HG03064 (cell line): ENCODE results near the gene DAG1.

Experiments
- ATAC-seq: cut with Tn5 transposase; IDR thresholded peaks from one replicate; pipeline ENCODE4 v1.9.1; 2021; ENCODE audit warnings: low read depth; ENCODE audit not compliant: unreplicated experiment

DAG1 gene

DNA sequence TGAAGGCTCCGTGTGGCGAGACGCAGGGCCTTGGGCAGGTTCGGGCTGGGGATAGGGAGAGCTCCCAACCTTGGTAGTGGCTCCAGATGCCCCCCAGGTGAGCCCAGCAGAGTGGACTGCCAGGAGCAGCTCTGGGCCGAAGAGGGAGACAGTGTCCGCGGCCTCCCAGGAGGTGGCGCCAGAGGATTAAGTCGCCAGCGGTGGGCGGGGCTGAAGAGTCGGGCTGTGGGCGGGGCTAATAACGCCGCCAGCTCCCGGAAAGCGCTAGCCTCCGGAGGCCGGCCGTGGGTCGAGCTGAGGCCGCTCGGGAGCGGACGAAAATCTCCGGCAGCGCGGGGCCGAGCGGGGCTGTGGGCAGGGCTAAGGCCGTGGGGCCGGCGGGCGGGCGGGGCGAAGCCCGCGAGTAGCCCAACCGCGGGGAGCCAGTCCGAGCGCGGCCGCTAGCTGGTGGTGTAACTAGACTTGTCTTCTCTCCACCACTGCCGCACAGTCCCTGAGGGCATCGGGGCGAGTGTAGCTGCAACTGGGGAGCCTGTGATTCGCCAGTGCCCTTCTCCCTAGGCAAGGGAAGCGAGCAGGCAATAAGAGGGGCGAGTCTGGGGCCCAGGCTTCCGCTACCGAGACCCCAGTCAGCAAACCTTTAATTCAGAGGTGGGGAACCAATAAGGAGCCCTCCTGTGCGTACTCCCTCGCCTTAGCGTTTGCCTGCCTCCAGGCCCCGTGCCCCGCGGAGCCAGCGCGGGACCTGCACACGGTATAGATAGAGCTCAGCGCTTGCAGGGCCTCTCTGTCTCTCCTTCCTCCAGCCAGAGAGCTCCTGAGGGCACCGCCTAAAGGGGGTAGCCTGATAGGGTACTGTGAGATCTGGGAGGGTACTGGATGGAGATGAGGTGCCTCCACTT lies 69.8 kb downstream of the DAG1 start:
- ATAC-seq: peak; percentile 86

DNA sequence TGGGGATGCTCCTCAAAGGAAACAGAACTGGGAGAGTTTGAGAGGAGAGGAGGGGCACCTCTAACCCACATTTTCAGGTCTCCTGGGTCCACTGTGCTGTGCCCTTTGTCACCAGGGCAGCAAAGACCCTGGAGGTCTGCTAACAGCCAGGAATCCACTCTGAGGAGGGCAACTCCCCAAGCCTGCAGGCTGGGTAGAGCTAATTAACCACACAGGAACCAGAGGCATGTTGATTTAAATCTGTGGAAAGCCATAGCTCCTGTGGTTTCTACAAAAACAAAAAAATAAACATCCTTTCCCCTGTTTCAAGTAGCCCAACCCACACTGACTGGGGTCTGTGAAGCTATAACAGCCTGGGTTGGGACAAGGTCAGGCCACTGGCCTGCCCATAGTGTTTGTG lies 82.0 kb downstream of the DAG1 start:
- ATAC-seq: no peak

DNA sequence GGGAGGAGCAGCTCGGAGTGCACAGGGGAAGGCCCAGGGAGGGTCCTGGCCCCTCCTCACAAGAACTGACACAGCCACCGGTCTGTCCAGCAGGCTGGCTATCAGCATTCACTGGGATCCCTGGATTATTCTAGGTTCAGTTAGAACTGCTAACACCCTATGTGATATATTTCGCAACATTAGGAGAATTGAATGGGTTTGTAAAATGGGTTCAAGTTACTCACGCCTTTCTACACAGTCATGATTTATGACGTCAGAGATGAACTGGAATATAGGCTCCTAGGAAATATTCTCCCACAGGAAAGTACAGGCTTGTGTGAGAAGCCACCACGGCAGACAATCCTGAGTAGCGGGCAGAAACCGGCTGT lies 83.2 kb downstream of the DAG1 start:
- no peak for ATAC-seq

DNA sequence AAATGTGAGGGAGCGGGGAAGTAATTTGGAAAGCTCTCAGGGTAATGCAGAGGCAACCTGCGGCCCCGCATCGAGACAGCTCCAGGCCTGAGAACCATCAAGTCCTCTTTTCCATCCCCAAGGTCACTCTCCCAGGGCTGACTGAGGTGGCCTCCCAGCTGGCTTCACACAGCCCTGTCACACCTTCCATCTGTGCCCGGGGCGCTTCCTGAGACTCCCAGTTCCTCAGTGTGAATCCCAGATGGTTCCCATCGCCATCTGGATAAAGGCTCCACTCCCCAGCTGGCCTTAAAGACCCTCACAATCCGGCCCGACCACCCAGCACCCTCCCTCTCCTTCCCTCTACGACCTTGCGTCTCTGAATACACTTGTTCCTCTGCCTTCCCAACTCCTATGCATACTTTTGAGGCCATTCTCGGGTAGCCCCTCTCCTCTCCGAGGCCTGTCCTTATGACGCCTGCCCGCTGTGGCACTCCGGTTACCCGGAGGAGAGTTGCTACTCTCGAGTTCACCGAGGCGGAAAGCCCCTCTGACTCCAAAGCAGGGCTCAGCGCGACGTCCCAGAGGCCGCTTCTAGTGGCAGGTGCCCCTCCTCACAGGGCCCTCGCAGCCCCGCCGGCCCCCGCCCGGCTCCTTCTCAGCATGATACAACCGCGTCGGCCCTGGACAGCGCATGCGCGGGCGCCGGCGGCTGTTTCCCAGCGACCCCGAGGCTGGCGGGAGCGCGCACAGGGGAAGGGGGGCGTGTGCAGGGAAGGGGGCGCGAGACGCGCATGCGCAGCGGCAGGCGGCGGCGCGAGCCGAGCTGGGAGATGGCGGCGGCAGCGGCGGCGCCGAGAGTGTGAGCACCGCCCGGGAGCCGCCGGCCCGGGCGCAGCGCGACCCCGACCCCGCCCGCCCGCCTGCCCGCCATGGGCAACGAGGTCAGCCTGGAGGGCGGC lies 83.9 kb downstream of the DAG1 start, which contains the start of gene BSN:
Gene BSN, plus strand, starts transcription at position 786 of the 941 bp plus-strand sequence. Its CDS starts 126 bp downstream, at position 912.
- ATAC-seq: peak; percentile 52

DNA sequence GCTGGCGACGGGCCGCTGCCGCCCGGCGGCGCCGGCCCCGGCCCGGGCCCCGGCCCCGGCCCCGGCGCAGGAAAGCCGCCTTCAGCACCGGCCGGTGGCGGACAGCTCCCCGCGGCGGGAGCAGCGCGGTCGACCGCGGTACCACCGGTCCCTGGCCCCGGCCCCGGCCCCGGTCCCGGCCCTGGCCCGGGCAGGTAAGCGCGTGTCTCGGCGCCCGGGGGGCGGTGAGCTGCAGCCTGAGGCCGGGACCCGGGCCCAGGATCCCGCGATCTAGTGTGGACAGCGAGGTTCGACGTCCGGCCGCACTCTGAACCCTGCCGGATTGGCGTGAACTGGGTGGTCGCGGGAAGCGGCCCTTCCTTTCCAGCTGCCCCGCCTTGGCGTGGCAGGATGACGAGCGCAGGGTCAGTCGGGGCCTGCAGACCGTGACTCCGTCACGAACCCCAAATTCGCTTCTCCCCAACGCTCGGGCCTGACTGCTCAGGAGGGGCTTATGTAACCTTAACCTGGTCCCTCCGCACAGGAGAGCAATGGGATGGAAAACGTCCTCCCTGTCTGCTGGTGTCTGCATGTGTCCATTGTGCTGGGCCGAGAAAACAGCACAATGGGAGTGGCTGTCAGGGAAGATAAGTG lies 84.7 kb downstream of the DAG1 start:
- peak; percentile 57 for ATAC-seq

DNA sequence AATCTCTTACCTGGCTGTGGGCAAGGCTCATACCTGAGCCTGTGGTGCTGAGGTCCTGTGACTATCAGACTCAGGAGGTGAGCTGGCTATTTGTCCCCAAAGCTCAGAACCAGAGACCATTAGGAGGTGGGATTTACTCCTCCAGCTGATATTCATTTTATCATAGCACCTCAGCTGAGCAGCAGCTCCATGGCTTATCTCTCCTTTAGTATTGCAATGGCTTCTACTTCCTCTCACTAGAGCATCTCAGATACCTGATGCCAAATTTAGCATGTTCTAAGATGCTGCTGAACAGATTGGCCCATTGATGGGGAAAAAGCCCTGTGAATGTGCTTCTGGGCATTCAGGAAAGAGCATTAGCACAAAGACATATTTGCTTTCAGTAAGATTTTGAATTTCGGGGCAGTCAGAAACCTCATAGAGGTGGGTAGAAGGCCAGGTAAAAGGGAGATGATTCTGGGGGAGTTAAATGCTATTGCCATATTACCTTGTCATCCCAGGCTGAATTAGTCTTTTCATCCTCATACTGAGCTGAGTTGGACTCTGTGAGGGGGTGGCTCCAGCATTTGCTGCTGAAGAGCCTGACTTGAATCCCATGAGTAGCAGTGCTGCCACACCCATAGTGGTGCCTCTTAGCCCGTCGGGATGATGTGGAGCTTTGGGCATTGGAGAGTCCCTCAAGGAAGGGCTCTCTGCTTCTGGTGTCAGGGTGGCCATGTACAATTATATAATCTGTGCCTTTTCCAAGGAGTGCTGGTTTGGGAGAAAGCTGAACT lies 86.6 kb downstream of the DAG1 start:
- no peak for ATAC-seq

DNA sequence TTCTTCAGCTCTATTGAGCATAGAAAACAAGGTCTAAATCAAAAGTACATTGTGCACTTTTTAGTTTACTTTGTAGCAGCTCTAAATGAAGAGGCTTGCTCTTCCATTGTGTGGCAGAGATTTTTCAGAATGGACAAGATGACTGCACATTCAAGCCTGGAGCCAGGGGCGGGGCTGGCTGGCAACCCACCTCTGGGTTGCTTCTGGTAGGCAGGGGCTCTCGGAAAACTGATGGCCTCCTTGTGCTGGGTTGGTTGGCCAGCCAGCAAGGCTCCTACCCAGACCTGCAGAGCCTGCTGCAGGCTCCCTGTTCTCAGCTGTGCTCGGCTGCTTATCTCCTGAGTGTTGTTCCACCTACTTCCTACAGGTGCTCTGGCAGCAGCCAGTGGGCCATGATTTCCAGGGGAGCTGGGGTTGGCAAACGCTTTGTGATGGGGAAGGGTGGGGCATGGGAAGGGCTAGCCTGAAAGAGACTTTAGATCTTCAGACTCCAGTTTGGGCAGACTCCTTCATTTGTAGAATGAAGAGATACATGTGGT lies 93.0 kb downstream of the DAG1 start:
- ATAC-seq: no peak

DNA sequence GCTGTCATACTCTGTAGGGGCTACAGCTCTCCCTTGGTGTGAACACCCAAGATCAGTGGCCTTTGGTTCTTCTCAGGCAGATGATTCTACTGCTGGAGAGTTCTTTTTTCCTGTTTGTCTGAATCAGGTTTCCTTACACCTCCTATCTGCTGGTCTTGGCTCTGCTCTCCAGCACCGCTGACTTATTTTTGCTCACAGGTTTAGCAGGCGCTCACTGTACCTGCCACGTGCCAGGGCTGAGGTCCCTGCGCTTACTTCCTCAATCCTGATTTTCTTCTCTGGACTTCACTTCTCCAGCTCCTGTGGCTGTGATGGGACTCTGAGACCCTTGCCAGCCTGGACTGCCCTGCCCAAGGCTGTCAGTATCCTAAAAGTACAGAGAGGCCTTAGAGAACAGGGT lies 93.7 kb downstream of the DAG1 start:
- ATAC-seq: no peak

DNA sequence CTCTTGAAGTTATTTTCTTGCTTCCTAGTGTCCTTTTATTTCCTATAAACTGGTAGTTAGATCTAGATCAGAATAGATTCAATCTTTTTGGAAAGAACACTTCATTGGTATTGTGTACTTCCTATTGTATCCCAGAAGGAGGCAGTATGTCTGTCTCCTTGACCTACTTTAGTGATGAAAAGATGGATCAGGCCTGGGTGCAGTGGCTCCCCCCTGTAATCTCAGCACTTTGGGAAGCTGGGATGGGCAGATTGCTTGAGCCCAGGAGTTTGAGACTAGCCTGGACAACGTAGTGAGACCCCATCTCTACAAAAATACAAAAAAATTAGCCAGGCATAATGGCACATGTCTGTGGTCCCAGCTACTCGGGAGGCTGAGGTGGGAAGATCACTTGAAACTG lies 96.2 kb downstream of the DAG1 start:
- no peak for ATAC-seq

DNA sequence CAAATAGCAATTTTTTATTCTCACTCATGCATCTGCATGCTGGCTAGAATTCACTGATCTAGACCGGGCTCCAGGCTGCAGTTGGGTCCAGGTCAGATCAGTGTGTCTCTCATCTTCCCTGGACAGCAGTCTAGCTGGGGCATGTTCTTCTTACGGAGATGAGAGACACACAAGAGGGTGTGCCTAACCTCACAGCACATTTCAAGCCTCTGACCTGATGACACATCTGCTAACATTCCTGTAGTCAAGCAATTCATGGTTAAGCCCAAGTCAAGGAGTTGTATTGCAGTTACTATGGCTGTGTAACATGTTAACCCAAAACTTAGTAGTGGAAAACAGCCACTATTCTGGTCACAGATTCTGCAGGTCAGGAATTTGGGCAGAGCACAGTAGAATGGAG lies 97.3 kb downstream of the DAG1 start:
- ATAC-seq: no peak

DNA sequence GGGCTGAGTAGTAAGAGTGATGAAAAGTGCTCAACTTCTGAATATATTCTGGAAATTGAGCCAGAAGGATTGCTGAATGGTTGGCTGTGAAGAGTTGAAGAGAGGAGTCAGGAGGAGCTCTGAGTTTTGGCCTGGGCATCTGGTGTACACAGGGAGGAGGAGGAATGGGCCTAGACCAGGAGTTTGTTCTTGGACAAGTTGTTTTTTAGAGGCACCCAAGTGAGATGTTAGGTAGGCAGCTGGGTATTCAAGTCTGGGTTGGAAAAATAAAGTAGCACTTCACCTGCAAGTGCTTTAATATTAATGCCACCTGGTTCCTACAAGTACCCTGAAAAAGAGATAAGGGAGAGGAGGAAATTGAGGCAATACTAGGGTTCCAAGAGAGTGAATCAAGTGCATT lies 98.9 kb downstream of the DAG1 start:
- ATAC-seq: no peak

DNA sequence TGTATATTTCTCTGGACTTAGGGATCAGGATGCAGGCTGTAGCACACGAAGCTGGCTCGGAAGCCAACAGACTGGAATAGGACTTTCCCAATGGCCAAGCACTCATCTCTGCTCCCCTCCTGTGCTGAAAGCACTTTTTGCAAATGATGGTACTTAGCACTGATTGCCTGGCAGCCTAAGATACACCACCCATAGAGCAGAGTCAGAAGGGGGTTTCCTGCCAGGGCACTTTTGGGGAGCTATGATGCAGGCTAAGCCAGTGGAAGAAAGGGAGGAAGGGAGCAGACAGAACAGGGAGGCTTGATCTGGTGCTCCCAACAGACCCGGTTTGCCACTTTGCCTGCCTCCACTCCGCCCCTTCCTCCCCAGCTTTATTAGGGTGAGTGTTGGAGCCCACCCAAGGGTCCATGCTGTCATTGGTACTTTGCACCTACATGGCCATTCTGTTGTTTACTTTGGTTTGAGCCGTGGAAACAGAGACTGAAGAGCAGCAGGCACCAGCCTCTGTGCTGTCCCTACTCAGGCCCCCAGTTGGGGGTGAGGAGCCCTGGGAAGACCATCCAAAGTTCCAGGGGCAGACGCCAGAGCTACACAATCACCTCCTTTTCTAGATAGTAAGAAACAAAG lies 100.1 kb downstream of the DAG1 start:
- no peak for ATAC-seq

DNA sequence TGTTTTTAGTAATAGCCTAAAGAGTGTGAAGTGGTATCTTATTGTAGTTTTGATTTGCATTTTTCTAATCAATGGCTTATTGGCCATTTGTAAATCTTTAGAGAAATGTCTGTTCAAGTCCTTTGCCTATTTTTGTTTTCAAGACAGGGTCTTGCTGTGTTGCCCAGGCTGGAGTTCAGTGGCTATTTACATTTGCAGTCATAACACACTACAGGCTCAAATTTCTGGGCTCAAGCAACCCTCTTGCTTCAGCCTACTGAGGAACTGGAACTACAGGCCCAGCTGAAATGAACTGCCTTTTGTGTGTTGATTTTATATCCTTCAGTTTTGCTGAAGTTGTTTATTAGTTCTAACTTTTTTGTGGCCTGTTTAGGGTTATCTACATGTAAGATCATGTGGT lies 112.1 kb downstream of the DAG1 start:
- ATAC-seq: no peak
